HG03045 (cell line): ENCODE data around the gene SLC6A3.

Experiments
- ATAC-seq: cut with Tn5 transposase; IDR thresholded peaks from one replicate; pipeline ENCODE4 v1.9.1; 2021; ENCODE audit warnings: mild to moderate bottlenecking, moderate library complexity; ENCODE audit not compliant: unreplicated experiment

SLC6A3 gene

GRCh38 chr5:1392261-1392660, 53.0 kb downstream of the SLC6A3 start:
- no peak for ATAC-seq

DNA sequence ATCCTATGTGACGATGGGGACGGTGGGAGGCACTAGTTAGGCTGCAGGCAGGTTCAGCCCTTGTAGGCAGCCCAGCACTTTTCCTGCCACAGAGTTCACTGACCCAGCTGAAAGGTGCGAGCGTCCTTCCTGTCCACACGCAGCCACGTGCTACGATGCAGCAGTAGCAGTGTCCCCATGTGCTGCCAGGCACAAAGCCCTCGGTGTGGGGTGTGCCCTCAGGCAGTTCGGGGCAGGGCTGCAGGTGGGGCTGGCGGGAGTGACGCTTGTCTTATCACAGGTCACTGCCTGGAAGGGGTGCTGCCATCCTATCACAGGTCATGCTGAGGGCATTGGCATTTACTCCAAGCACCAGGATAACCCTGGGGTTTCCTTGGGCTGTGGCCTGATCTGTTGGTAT, 53.5 kb downstream of the SLC6A3 start:
- ATAC-seq = no peak

- ATAC-seq = no peak
Observed at GRCh38 chr5:1390861-1391600, 54.2 kb downstream of the SLC6A3 start.

- no peak for ATAC-seq
Observed at GRCh38 chr5:1390333-1390732, 54.9 kb downstream of the SLC6A3 start.

GRCh38 chr5:1388383-1388967, 56.8 kb downstream of the SLC6A3 start:
- ATAC-seq = no peak

- ATAC-seq = no peak
Observed at GRCh38 chr5:1387876-1388275, 57.4 kb downstream of the SLC6A3 start.

DNA sequence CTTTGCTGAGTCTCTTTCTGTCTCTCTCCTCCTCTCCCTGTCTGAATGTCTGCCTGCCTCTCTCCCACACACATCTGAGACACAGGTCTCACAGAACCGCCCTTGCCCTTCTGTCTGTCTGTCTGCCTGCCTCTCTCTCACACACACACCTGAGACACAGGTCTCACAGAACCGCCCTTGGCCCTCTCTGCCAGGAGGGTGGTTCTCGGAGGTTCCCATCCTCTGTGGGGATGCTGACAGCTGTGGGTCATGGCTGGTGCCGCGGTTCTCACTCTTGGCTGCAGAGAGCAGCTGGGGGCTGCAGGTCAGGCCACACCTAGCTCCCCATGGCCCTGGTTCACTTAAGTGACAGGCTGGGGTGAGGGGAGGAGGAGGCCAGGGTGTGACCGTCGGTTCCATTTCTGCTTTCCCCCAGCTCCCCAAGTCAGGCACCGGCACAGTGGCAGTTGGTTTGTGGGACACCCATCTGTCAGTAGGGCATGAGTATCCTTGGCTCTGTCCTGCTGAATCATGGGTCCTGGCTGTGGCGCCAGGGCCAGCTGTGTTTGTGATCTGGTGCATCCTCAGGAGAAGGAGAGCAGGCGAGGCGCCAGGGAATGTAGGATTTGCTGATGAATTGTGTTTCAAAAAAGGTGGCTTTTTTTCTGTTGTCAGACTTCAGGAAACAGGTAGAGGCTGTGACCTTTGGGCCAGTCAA, 58.0 kb downstream of the SLC6A3 start:
- ATAC-seq = no peak

DNA sequence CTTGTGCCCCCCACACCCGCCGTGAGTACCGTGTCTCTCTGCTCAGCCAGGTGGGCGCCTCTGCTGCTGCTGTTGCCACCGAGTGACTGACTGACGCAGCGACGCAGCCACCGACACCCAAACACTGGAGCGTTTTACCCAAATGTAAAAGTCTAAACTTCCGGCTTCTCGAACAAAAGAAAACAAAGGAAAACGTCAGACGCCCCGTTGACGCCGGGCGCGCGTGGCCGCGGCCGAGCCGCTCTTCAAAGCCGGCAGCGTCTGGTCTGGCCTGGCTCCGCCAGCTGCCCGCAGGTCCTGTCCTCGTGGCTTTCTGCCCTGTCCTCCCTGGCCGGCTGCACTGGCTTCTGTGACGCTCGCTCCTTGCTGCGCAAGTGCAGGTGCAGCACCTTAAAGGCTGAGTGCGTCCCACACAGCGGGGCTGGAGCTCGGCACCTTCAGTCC, 58.9 kb downstream of the SLC6A3 start:
- peak; percentile 45 for ATAC-seq

- peak; percentile 91 for ATAC-seq
Observed at GRCh38 chr5:1385395-1386273, 59.6 kb downstream of the SLC6A3 start.

DNA sequence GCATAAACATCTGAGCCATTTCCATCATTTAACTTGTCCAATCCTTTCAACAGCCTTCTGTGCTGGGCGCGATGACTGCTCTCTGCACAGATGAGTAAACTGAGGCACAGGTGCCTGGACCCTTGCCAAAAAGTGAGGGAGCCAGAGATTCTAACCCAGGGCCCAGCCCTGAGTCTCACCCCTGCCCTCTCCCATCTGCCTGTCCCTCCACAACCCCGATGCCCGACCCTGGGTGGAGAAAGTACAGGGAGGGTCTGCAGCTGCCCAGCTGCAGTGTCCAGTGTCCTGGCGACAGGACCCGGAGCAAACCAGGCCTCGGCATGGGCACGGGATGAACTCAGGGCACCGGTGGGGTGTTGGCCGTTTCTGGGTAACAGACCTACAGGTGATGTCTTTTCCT, 60.7 kb downstream of the SLC6A3 start:
- no peak for ATAC-seq

GRCh38 chr5:1383886-1384401, 61.3 kb downstream of the SLC6A3 start:
- no peak for ATAC-seq

- ATAC-seq = no peak
Observed at GRCh38 chr5:1383344-1383743, 61.9 kb downstream of the SLC6A3 start.

DNA sequence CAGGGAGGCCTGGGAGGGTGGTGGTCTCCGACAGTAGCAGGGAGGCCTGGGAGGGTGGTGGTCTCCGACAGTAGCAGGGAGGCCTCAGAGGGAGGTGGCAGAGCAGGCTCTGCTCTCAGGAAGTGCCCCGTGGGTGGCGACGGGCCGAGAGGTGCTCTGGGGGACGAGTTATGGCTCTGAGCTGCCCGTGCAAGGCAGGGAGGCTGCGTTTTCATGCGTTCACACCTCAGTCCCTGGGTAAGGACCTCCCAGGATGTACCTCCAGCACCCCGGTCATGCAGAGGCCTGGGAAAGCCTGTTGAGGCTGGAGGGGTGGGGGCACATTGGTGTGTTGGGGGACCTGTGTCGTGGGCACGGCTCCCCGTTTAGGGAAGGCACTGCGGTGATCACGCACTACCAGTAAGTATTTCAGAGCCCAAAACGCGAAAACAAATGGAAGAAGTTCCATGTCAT, 63.0 kb downstream of the SLC6A3 start:
- no peak for ATAC-seq

DNA sequence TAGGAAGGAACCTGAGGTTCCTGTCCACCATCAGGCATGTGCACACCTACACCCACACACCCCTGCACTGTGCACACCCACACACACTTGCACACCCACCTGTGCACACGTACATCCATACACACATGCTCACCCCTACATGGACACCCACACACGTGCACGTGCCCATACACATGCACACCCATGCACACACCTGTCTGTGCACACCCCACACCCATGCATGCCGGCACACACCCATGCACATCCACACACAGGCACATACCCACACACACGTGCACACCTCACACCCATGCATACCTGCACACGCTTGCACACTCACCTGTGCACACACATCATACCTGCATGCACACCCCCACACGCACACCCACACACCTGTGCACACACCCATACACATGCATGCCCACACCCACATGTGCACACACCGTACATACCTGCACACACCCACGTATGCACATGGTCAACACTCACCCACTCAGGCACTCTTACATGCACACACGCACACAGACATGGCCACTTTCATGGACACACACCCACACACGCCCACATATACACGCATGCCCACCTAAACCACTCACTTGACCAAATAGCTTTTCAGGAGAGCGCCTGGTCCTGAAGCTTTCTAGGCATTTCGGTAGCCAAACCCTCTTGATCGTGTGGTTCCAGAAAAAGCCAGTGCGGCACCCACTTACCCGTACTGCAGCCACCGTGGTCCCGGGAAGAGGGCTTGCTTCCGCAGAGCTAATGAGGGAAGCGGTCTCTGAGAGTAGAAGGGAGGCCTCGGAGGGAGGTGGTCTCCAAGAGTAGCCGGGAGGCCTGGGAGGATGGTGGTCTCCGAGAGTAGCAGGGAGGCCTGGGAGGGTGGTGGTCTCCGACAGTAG, 63.6 kb downstream of the SLC6A3 start:
- no peak for ATAC-seq

DNA sequence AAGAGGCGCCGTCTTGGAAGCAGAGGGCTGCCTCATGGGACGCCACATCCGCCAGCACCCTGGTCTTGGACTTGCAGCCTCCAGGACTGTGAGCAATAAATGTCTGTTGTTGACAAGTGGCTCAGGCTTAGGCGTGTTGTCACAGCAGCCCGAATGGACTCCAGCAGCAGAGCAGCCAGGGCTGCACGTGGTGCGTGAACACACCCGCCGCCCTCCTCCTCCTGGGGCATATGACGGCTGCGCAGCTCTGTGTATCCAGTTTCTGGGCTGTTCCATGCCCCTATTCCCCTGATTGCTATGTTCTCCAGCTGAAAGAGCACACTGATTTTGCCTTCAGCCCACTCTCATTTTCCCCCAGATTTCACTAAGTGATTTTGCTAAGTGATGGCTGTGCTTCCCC, 64.3 kb downstream of the SLC6A3 start:
- peak; percentile 4 for ATAC-seq

- ATAC-seq = peak; percentile 59
Observed at GRCh38 chr5:1380011-1380817, 65.0 kb downstream of the SLC6A3 start.

GRCh38 chr5:1378866-1379659, 66.2 kb downstream of the SLC6A3 start:
- ATAC-seq = no peak

GRCh38 chr5:1378096-1378495, 67.1 kb downstream of the SLC6A3 start:
- ATAC-seq = no peak
